H9 (cell line): Measurements from ENCODE around the gene ZNF524. TPM values are rescaled to one million over a fixed set of nuclear protein-coding genes. Genes with fewer than 3 reads are reported as not detected.

ENCODE experiments used
- DNase-seq: peaks from one replicate; pipeline ENCODE4 v3.0.0-alpha.2; 2017
- H2AFZ ChIP-seq: one replicate; pipeline ENCODE4 v1.6.1; 2013; ENCODE audit warnings: mild to moderate bottlenecking, low read length, control low read depth, moderate library complexity
- H2AK5ac ChIP-seq: 2 replicates; pipeline ENCODE4 v1.6.1; 2013; ENCODE audit warnings: low read length, control low read depth, mixed read lengths; ENCODE audit not compliant: insufficient read length
- H2BK120ac ChIP-seq: one replicate; pipeline ENCODE4 v1.6.1; 2013; ENCODE audit warnings: low read depth, mild to moderate bottlenecking, low read length, control low read depth, inconsistent platforms; ENCODE audit not compliant: poor library complexity, severe bottlenecking
- H2BK12ac ChIP-seq: 2 replicates; pipeline ENCODE4 v1.6.1; 2013; ENCODE audit warnings: low read length, control low read depth, mixed read lengths, low read depth; ENCODE audit not compliant: insufficient read length
- H2BK15ac ChIP-seq: 2 replicates; pipeline ENCODE4 v1.6.1; 2013; ENCODE audit warnings: low read depth, low read length, control low read depth
- H2BK20ac ChIP-seq: one replicate; pipeline ENCODE4 v1.6.1; 2013; ENCODE audit warnings: low read depth, mild to moderate bottlenecking, low read length, control low read depth, inconsistent platforms; ENCODE audit not compliant: poor library complexity, severe bottlenecking
- H2BK5ac ChIP-seq: 2 replicates; pipeline ENCODE4 v1.6.1; 2013; ENCODE audit warnings: low read length, control low read depth, mixed read lengths; ENCODE audit not compliant: insufficient read length
- H3K14ac ChIP-seq: 2 replicates; pipeline ENCODE4 v1.6.1; 2013; ENCODE audit warnings: low read length, control low read depth; ENCODE audit not compliant: insufficient read depth
- H3K18ac ChIP-seq: 2 replicates; pipeline ENCODE4 v1.6.1; 2013; ENCODE audit warnings: low read depth, mild to moderate bottlenecking, mixed read lengths, low read length, control low read depth; ENCODE audit not compliant: insufficient read length
- H3K23ac ChIP-seq: 2 replicates; pipeline ENCODE4 v1.6.1; 2013; ENCODE audit warnings: low read length, control low read depth, mixed read lengths, low read depth; ENCODE audit not compliant: insufficient read length
- H3K23me2 ChIP-seq: 2 replicates; pipeline ENCODE4 v1.6.1; 2013; ENCODE audit warnings: low read depth, mild to moderate bottlenecking, mixed read lengths, low read length, control low read depth; ENCODE audit not compliant: insufficient read length, poor library complexity, severe bottlenecking
- H3K27ac ChIP-seq: 2 replicates; pipeline ENCODE4 v1.5.1; 2013; ENCODE audit warnings: low read length, control low read depth, mixed read lengths, low read depth; ENCODE audit not compliant: insufficient read length
- H3K27me3 ChIP-seq: 2 replicates; pipeline ENCODE4 v1.6.1; 2013; ENCODE audit warnings: low read length, control low read depth, inconsistent platforms; ENCODE audit not compliant: insufficient read depth
- H3K4ac ChIP-seq: 2 replicates; pipeline ENCODE4 v1.6.1; 2013; ENCODE audit warnings: low read depth, mild to moderate bottlenecking, control low read depth, inconsistent platforms, low read length, moderate library complexity
- H3K4me1 ChIP-seq: 2 replicates; pipeline ENCODE4 v1.6.1; 2013; ENCODE audit warnings: low read length, control low read depth, inconsistent platforms; ENCODE audit not compliant: insufficient read depth
- H3K4me2 ChIP-seq: 2 replicates; pipeline ENCODE4 v1.6.1; 2013; ENCODE audit warnings: low read length, control low read depth, mixed read lengths; ENCODE audit not compliant: insufficient read length, insufficient read depth
- H3K56ac ChIP-seq: 2 replicates; pipeline ENCODE4 v1.6.1; 2013; ENCODE audit warnings: low read depth, mild to moderate bottlenecking, mixed read lengths, low read length, control low read depth; ENCODE audit not compliant: insufficient read length
- H3K79me1 ChIP-seq: 2 replicates; pipeline ENCODE4 v1.6.1; 2013; ENCODE audit warnings: low read depth, mild to moderate bottlenecking, moderate library complexity, low read length, control low read depth, inconsistent platforms; ENCODE audit not compliant: insufficient read depth, poor library complexity, severe bottlenecking
- H3K79me2 ChIP-seq: 2 replicates; pipeline ENCODE4 v1.6.1; 2013; ENCODE audit warnings: low read length, control low read depth, inconsistent platforms; ENCODE audit not compliant: insufficient read depth
- H3K9ac ChIP-seq: 2 replicates; pipeline ENCODE4 v1.6.1; 2013; ENCODE audit warnings: low read length, control low read depth, mixed read lengths; ENCODE audit not compliant: insufficient read length; ENCODE audit errors: extremely low read depth
- H3K9me3 ChIP-seq: one replicate; pipeline ENCODE4 v1.6.1; 2013; ENCODE audit warnings: low read depth, low read length, inconsistent platforms; ENCODE audit not compliant: control insufficient read depth
- H3T11ph ChIP-seq: one replicate; pipeline ENCODE4 v1.6.1; 2013; ENCODE audit warnings: mild to moderate bottlenecking, low read length, control low read depth, inconsistent platforms
- H4K20me1 ChIP-seq: one replicate; pipeline ENCODE4 v1.6.1; 2013; ENCODE audit not compliant: control insufficient read depth, insufficient read length, insufficient read depth
- H4K5ac ChIP-seq: 2 replicates; pipeline ENCODE4 v1.6.1; 2013; ENCODE audit warnings: low read depth, mild to moderate bottlenecking, mixed read lengths, low read length, control low read depth; ENCODE audit not compliant: insufficient read length
- H4K8ac ChIP-seq: replicated peaks from 2 replicates; pipeline ENCODE4 v1.6.1; 2013; ENCODE audit warnings: low read length, control low read depth, mixed read lengths, low read depth; ENCODE audit not compliant: insufficient read length
- H4K91ac ChIP-seq: 2 replicates; pipeline ENCODE4 v1.6.1; 2013; ENCODE audit warnings: low read depth, mild to moderate bottlenecking, moderate library complexity, mixed read lengths, low read length, control low read depth; ENCODE audit not compliant: insufficient read length
- H3K27ac Mint-ChIP-seq, 3 experiments: 2 replicates in 2 of 3; 3 replicates in 1 of 3; pipeline ENCODE4 v1.8.0; 2020 to 2021; ENCODE audit warnings: mixed read lengths in 3 of 3, mild to moderate bottlenecking in 1 of 3, moderate library complexity in 1 of 3
- H3K27me3 Mint-ChIP-seq: 2 replicates; pipeline ENCODE4 v1.8.0; 2021; ENCODE audit warnings: low read depth, mild to moderate bottlenecking, moderate library complexity, mixed read lengths
- H3K36me3 Mint-ChIP-seq, 3 experiments: 2 replicates in 2 of 3; 3 replicates in 1 of 3; pipeline ENCODE4 v1.8.0; 2020 to 2021; ENCODE audit warnings: low read depth in 3 of 3, mixed read lengths in 3 of 3; ENCODE audit not compliant: insufficient read depth in 1 of 3
- H3K4me1 Mint-ChIP-seq, 2 experiments: 2 replicates each; pipeline ENCODE4 v1.8.0; 2020; ENCODE audit warnings: mixed read lengths in 2 of 2
- H3K4me3 Mint-ChIP-seq, 2 experiments: 2 replicates in 1 of 2; 3 replicates in 1 of 2; pipeline ENCODE4 v1.8.0; 2020 to 2021; ENCODE audit warnings: mild to moderate bottlenecking in 2 of 2, mixed read lengths in 2 of 2, moderate library complexity in 1 of 2
- H3K9me3 Mint-ChIP-seq, 2 experiments: 2 replicates in 1 of 2; 3 replicates in 1 of 2; pipeline ENCODE4 v1.8.0; 2020; ENCODE audit warnings: mild to moderate bottlenecking in 2 of 2, mixed read lengths in 2 of 2, moderate library complexity in 1 of 2
- WGBS: extraction: QIAGEN DNeasy Blood & Tissue Kit; methylation state at CpG from one replicate; pipeline ENCODE4 v1.1.7; 2013; ENCODE audit warnings: missing lambda C conversion rate, low lambda C conversion rate, mixed read lengths; ENCODE audit not compliant: insufficient read length; ENCODE audit errors: extremely low coverage; 5-methylcytosine and 5-hydroxymethylcytosine counted together
- total RNA-seq: library from RNA; stranded (reverse); gene quantifications from 2 replicates; pipeline ENCODE4 v1.2.1, GENCODE V29; 2021
- TF ChIP-seq, protein P1 (sequence below): fragments of 200-600 bp; sonication (generic); conservative IDR thresholded peaks from 3 replicates; pipeline ENCODE4 v1.8.0; 2021; ENCODE audit warnings: antibody characterized with exemption, mild to moderate bottlenecking

Gene ZNF524
- total RNA-seq, 1 experiment from 2014 or later: 3.0 TPM

DNA sequence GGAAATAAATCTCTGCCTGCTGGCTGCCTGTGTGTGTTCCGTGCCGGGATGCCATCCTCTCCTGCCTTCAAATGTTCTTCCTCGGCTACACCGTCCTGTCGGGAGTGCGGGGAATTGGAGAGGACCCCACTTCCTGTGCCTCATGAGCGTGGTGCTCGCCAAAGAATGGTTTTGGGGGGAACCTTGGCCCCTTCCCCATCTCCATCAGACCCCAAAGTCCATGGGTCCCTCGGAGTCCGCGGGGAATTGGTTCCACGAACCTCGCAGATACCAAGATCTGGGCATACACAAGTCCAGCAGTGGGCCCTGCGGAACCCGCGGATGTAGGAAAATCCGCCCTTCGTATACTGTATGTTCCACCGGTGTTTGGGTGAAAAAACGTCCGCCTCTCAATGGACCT is 3.0 kb downstream of the ZNF524 start:
- no peaks in the 10 kb centered on the region for H3K27me3 Mint-ChIP-seq

More for the DNA sequence above, 3.0 kb downstream of the ZNF524 start:
- H3K4me1 Mint-ChIP-seq: peaks cover 40 to 41% of the 10 kb centered on the region in 2 experiments
- no peak overlapping the region for H4K91ac ChIP-seq
- H2BK5ac ChIP-seq: no peak overlapping the region
- H3K4me3 Mint-ChIP-seq: peak overlapping the region in 1 of 2 experiments; percentile 87; a peak in 1 of 5 replicates
- no peak overlapping the region for H3K18ac ChIP-seq
- no peak overlapping the region for H3K4me2 ChIP-seq
- no peaks in the 10 kb centered on the region for H3K9me3 ChIP-seq
- H3K79me2 ChIP-seq: no peaks in the 10 kb centered on the region; the same call in 1 of the 2 replicates
- peaks cover 2 to 4% of the 10 kb centered on the region in 2 experiments; a peak in 2 of 5 replicates for H3K9me3 Mint-ChIP-seq
- H3K27me3 ChIP-seq: no peaks in the 10 kb centered on the region
- H2AK5ac ChIP-seq: no peak overlapping the region
- no peak overlapping the region for H3K9ac ChIP-seq
- H3K79me1 ChIP-seq: peaks cover 4% of the 10 kb centered on the region
- H3K14ac ChIP-seq: no peak overlapping the region
- H3K27ac Mint-ChIP-seq: peak overlapping the region in 2 of 3 experiments; percentile 65 to 93; a peak in 4 of 7 replicates
- no peak overlapping the region for H2AFZ ChIP-seq
- H2BK15ac ChIP-seq: no peak overlapping the region
- no peak overlapping the region for H2BK20ac ChIP-seq
- H2BK120ac ChIP-seq: no peak overlapping the region
- no peak overlapping the region for H3K4ac ChIP-seq
- H4K20me1 ChIP-seq: no peaks in the 10 kb centered on the region
- peaks cover 8% of the 10 kb centered on the region for H3K23me2 ChIP-seq
- peaks cover 10 to 15% (median 13%) of the 10 kb centered on the region in 3 experiments for H3K36me3 Mint-ChIP-seq
- peaks cover 4% of the 10 kb centered on the region; the same call in 1 of the 2 replicates for H3K4me1 ChIP-seq
- no peak overlapping the region for H4K5ac ChIP-seq
- H3K56ac ChIP-seq: no peak overlapping the region
- DNase-seq: no peak
- no peak overlapping the region for H3T11ph ChIP-seq
- TF ChIP-seq, protein P1, sequence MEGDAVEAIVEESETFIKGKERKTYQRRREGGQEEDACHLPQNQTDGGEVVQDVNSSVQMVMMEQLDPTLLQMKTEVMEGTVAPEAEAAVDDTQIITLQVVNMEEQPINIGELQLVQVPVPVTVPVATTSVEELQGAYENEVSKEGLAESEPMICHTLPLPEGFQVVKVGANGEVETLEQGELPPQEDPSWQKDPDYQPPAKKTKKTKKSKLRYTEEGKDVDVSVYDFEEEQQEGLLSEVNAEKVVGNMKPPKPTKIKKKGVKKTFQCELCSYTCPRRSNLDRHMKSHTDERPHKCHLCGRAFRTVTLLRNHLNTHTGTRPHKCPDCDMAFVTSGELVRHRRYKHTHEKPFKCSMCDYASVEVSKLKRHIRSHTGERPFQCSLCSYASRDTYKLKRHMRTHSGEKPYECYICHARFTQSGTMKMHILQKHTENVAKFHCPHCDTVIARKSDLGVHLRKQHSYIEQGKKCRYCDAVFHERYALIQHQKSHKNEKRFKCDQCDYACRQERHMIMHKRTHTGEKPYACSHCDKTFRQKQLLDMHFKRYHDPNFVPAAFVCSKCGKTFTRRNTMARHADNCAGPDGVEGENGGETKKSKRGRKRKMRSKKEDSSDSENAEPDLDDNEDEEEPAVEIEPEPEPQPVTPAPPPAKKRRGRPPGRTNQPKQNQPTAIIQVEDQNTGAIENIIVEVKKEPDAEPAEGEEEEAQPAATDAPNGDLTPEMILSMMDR: no peak
- H4K8ac ChIP-seq: no peak overlapping the region
- WGBS: no CpG with 5 or more reads among the region's 21 CpGs
- no peak overlapping the region for H3K27ac ChIP-seq
- H3K23ac ChIP-seq: no peak overlapping the region
- H2BK12ac ChIP-seq: no peak overlapping the region
